Activated T-helper 17 cell treated with anti-CD3 and anti-CD28 coated beads, Interleukin-2, amount 50 U/mL, for 72 hours (primary cell): ENCODE measurements around the gene RPL36A. TPM values are rescaled to one million over a fixed set of nuclear protein-coding genes. Genes with fewer than 3 reads are reported as not detected.

Experiments used
- total RNA-seq, 2 donors: library from RNA; stranded (reverse); gene quantifications; one replicate each; pipeline ENCODE4 v1.2.3, GENCODE V29; 2022

RPL36A gene
- total RNA-seq, 2 donors from 2014 or later = 197 to 307 TPM

Other genes starting within 250 kb of the RPL36A start
- 1 to 10 TPM in 1 of 2 donors, under 1 TPM in 1; 0.90 to 1.6 TPM for gene DRP2, start 171.2 kb upstream of the RPL36A start, total RNA-seq
- under 1 TPM in 1 of 2 donors, not detected in 1; 0.11 TPM for gene TAF7L, start 99.7 kb upstream of the RPL36A start, total RNA-seq
- 10 to 100 TPM; 15.4 to 27.8 TPM for gene TIMM8A, start 42.3 kb upstream of the RPL36A start, total RNA-seq
- gene BTK, start 4.8 kb upstream of the RPL36A start, total RNA-seq = 1 to 10 TPM in 1 of 2 donors, under 1 TPM in 1; 0.48 to 1.7 TPM
- 10 to 100 TPM; 64.9 to 67.2 TPM for gene GLA, start 16.9 kb downstream of the RPL36A start, total RNA-seq
- 10 to 100 TPM; 25.1 to 39.1 TPM for gene HNRNPH2, start 17.2 kb downstream of the RPL36A start, total RNA-seq
- gene ARMCX4, start 94.4 kb downstream of the RPL36A start, total RNA-seq = 10 to 100 TPM in 1 of 2 donors, 1 to 10 TPM in 1; 4.9 to 11.3 TPM
- under 1 TPM; 0.64 to 0.95 TPM for gene ARMCX1, start 159.5 kb downstream of the RPL36A start, total RNA-seq
- gene ARMCX6, start 227.0 kb downstream of the RPL36A start, total RNA-seq = 10 to 100 TPM; 38.4 to 40.5 TPM
- 10 to 100 TPM; 25.7 to 51.5 TPM for gene ARMCX3, start 232.1 kb downstream of the RPL36A start, total RNA-seq